DMS79 (cell line): ENCODE measurements around the gene IL17RB.

Experiments used
- DNase-seq: peaks from one replicate; lab custom pipeline; 2025; lab: John Stamatoyannopoulos, UW

The IL17RB gene

GRCh38 chr3:53811143-53811927, 35.0 kb upstream of the IL17RB start:
- DNase-seq = no peak

- DNase-seq = no peak
Measured at GRCh38 chr3:53812434-53812833, 33.9 kb upstream of the IL17RB start.

GRCh38 chr3:53813229-53813628, 33.1 kb upstream of the IL17RB start:
- no peak for DNase-seq

DNA sequence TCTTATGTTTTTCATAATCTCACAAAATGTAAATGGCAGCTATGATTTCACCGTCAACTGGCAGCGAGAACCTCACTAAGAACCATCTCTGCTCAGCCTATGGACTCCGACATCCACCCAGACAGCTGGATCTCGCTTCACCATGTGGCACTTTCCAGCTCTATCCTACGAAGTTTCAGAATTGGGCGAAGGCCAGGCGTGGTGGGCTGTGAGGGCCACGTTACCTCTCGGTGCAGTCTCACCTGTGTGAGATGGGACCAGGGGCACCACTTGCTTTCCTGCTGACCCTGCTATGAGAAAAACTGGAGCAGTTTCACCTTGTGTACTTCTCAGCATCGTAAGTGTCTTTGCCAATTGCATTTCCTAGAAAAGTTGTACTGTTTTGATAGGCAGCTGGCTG, 32.5 kb upstream of the IL17RB start:
- DNase-seq = no peak

- no peak for DNase-seq
Measured at GRCh38 chr3:53815067-53815466, 31.3 kb upstream of the IL17RB start.

GRCh38 chr3:53815651-53816050, 30.7 kb upstream of the IL17RB start:
- no peak for DNase-seq

- DNase-seq = no peak
Measured at GRCh38 chr3:53816425-53816824, 29.9 kb upstream of the IL17RB start.

- DNase-seq = no peak
Measured at GRCh38 chr3:53817211-53817610, 29.2 kb upstream of the IL17RB start.

DNA sequence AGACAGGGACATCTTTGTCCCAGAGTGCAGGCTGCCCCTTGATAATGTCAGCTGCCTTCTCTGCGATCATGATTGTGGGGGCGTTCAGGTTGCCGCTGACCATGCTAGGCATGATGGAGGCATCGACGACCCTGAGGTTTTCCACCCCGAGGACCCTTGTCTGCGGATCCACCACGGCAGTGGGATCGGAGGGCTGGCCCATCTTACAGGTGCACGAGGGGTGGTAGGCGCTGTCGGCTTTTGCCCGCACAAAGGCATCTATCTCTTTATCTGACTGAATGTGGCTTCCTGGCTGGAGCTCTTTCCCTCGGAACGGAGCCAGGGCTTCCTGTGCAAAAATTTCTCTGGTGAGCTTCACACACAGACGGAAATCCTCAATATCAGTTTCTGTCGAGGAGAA, 28.6 kb upstream of the IL17RB start:
- no peak for DNase-seq

GRCh38 chr3:53818221-53819162, 27.9 kb upstream of the IL17RB start:
- no peak for DNase-seq

DNA sequence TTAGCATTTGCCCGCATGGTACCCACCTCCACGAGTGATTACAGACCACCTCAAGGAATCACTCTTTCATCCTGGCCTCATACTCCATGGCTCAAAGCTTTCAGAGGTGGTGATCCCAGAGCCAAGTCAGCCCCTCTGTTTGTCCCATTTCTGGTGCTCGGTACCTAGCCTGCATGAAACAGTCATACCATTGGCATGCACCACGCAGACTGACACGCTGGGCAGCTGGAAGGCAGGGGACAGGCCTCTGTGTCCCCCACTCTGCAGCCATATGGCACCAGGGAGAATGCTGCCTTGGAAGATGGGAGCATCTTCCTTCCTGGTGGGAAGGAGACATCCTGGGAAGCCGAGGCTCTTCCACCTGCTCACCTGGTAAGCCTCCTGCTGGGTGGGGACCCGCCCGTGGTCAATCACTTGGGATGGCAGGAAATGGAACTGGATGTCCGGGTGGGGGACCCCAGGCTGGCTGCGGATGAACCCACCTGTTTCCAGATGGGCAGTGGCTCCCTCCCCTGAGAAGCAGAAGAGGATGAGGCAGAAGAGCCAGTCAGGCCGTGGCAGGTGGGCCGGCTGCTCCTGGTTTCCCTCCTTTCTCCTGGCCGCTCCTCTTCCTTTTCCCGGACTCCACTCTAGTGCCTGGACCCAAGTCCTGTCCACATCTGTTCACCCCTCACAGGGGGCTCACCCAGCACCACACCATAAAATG, 27.1 kb upstream of the IL17RB start:
- no peak for DNase-seq

GRCh38 chr3:53820084-53820483, 26.3 kb upstream of the IL17RB start:
- no peak for DNase-seq

DNA sequence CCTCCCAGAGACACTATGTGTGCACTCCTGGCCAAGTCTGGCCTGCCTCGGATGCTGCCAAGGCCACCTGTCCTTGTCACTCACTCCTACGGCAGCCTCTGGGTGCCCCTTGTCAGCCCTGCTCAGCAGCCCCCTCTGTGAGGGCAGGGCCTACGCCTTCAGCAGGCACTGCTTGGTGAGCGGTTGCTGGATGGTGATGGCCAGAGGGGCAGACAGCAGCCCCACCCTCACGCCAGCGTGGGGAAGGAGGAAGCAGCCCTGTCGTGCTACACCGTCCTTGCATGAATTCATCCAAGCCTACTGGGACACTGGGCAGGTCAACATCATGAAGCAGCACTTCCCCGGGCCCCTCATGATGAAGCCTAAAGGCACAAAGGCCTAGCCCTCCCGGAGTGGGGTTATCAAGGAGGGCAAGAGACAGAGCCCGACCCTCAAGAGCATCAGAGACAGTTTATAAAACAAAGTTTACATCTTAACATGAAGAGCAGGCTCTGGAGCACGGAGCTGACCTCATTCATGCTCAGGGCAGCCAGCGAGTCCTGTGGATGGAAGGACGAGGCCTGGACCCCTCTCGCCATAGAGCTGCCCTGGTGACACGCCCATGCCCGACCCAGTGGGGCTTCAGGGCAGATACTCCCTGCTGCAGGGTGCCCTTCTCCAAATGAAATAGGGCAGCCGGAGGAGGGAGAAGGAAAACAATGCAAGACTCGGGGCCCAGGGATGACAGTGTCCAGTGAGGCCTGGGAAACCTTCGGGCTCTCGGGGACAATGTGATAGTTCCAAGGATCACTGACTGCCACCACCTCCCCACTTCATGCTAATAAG, 25.4 kb upstream of the IL17RB start:
- no peak for DNase-seq

GRCh38 chr3:53821631-53822121, 24.7 kb upstream of the IL17RB start:
- DNase-seq = no peak

- DNase-seq = no peak
Measured at GRCh38 chr3:53822331-53822741, 24.0 kb upstream of the IL17RB start.

GRCh38 chr3:53823026-53823955, 23.1 kb upstream of the IL17RB start:
- DNase-seq = no peak

DNA sequence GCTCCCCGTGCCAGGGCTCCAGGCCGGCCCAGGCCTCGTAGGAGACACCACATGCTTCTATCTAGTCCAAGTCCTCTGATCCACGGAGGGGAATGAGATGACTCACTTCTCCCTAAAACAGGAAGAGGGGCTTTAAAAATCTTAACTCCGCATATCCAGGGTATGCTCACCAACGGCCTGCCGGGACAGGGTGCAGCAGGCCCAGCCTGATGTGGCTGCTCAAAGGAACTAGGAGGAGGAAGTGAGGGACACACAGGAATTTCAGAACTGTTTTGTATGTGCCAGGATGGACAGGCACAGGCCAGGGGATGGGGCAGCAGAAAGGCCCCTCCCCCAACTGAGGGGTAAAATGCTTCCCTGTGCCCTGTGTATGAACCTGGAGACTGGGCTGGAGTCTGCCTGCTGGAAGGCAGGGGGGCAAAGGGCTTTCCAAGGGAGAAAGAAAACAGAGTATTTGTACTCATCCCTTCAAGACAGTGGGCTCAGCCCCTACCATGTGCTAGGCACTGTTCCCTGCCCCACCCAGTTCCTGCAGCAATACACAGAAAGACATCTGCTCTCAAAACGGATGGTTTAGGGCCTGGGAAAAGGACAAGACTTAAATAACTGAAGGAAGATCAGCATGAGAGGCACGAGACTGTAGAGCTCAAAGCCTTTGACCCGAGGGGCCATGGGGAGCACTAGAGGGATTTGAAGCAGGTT, 22.3 kb upstream of the IL17RB start:
- no peak for DNase-seq

GRCh38 chr3:53824795-53825194, 21.6 kb upstream of the IL17RB start:
- DNase-seq = no peak

DNA sequence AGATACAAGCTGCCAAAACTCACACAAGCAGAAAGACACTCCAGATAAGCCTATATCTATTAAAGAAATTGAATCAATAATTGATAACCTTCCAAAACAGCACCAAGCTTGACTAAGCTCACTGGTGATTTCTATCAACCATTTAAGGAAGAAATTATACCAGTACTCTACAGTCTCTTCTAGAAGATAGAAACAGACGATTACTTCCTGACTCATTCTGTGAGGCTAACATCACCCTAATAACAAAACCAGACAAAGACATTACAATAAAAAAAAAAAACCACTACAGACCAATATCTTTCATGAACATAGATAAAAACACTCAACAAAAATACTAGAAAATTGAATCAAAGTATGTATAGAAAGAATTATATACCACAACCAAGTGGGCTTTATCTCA, 20.3 kb upstream of the IL17RB start:
- DNase-seq = no peak

DNA sequence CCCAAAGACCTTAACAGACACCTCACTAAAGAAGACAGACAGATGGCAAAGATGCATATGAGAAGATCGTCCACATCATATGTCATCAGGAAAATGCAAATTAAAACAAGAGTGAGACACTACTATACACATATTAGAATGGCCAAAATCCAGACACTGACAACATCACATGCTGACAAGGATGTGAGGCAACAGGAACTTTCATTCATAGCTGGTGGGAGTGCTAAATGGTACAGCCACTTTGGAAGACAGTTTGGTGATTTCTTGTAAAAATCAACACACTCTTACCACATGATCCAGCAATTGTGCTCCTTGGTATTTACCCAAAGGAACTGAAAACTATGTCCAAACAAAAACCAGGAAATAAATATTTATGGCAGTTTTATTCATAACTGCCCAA, 17.8 kb upstream of the IL17RB start:
- no peak for DNase-seq
